GM12801 (cell line): Measurements from ENCODE around the gene IL1RAPL1.

Source experiments
- CTCF ChIP-seq: IDR thresholded peaks from one replicate; pipeline ENCODE4 v1.5.1; 2011; ENCODE audit warnings: control low read depth; ENCODE audit not compliant: insufficient read length; ENCODE audit errors: extremely low read depth

Gene IL1RAPL1

GRCh38 chrX:29488919-29489318 is 901.7 kb downstream of the IL1RAPL1 start:
- TF ChIP-seq CTCF, result no peak

- no peak for TF ChIP-seq CTCF
Observed at GRCh38 chrX:29490606-29491005, 903.4 kb downstream of the IL1RAPL1 start.

- TF ChIP-seq CTCF, result no peak
Observed at GRCh38 chrX:29491659-29492058, 904.4 kb downstream of the IL1RAPL1 start.

GRCh38 chrX:29496636-29497180 is 909.5 kb downstream of the IL1RAPL1 start:
- TF ChIP-seq CTCF, result no peak

- no peak for TF ChIP-seq CTCF
Observed at GRCh38 chrX:29506729-29507128, 919.5 kb downstream of the IL1RAPL1 start.

- no peak for TF ChIP-seq CTCF
Observed at GRCh38 chrX:29518100-29518499, 930.9 kb downstream of the IL1RAPL1 start.

GRCh38 chrX:29528281-29528680 is 941.0 kb downstream of the IL1RAPL1 start:
- no peak for TF ChIP-seq CTCF
